H9 (cell line): ENCODE results near the gene TUBGCP5. TPM values are rescaled to one million over a fixed set of nuclear protein-coding genes. Genes with fewer than 3 reads are reported as not detected.

ENCODE experiments used
- DNase-seq: peaks from one replicate; pipeline ENCODE4 v3.0.0-alpha.2; 2017
- H2AFZ ChIP-seq: one replicate; pipeline ENCODE4 v1.6.1; 2013; ENCODE audit warnings: mild to moderate bottlenecking, low read length, control low read depth, moderate library complexity
- H2AK5ac ChIP-seq: 2 replicates; pipeline ENCODE4 v1.6.1; 2013; ENCODE audit warnings: low read length, control low read depth, mixed read lengths; ENCODE audit not compliant: insufficient read length
- H2BK120ac ChIP-seq: one replicate; pipeline ENCODE4 v1.6.1; 2013; ENCODE audit warnings: low read depth, mild to moderate bottlenecking, low read length, control low read depth, inconsistent platforms; ENCODE audit not compliant: poor library complexity, severe bottlenecking
- H2BK12ac ChIP-seq: 2 replicates; pipeline ENCODE4 v1.6.1; 2013; ENCODE audit warnings: low read length, control low read depth, mixed read lengths, low read depth; ENCODE audit not compliant: insufficient read length
- H2BK15ac ChIP-seq: 2 replicates; pipeline ENCODE4 v1.6.1; 2013; ENCODE audit warnings: low read depth, low read length, control low read depth
- H2BK20ac ChIP-seq: one replicate; pipeline ENCODE4 v1.6.1; 2013; ENCODE audit warnings: low read depth, mild to moderate bottlenecking, low read length, control low read depth, inconsistent platforms; ENCODE audit not compliant: poor library complexity, severe bottlenecking
- H2BK5ac ChIP-seq: 2 replicates; pipeline ENCODE4 v1.6.1; 2013; ENCODE audit warnings: low read length, control low read depth, mixed read lengths; ENCODE audit not compliant: insufficient read length
- H3K14ac ChIP-seq: 2 replicates; pipeline ENCODE4 v1.6.1; 2013; ENCODE audit warnings: low read length, control low read depth; ENCODE audit not compliant: insufficient read depth
- H3K18ac ChIP-seq: 2 replicates; pipeline ENCODE4 v1.6.1; 2013; ENCODE audit warnings: low read depth, mild to moderate bottlenecking, mixed read lengths, low read length, control low read depth; ENCODE audit not compliant: insufficient read length
- H3K23ac ChIP-seq: 2 replicates; pipeline ENCODE4 v1.6.1; 2013; ENCODE audit warnings: low read length, control low read depth, mixed read lengths, low read depth; ENCODE audit not compliant: insufficient read length
- H3K23me2 ChIP-seq: 2 replicates; pipeline ENCODE4 v1.6.1; 2013; ENCODE audit warnings: low read depth, mild to moderate bottlenecking, mixed read lengths, low read length, control low read depth; ENCODE audit not compliant: insufficient read length, poor library complexity, severe bottlenecking
- H3K27ac ChIP-seq: 2 replicates; pipeline ENCODE4 v1.5.1; 2013; ENCODE audit warnings: low read length, control low read depth, mixed read lengths, low read depth; ENCODE audit not compliant: insufficient read length
- H3K27me3 ChIP-seq: 2 replicates; pipeline ENCODE4 v1.6.1; 2013; ENCODE audit warnings: low read length, control low read depth, inconsistent platforms; ENCODE audit not compliant: insufficient read depth
- H3K4ac ChIP-seq: 2 replicates; pipeline ENCODE4 v1.6.1; 2013; ENCODE audit warnings: low read depth, mild to moderate bottlenecking, control low read depth, inconsistent platforms, low read length, moderate library complexity
- H3K4me1 ChIP-seq: 2 replicates; pipeline ENCODE4 v1.6.1; 2013; ENCODE audit warnings: low read length, control low read depth, inconsistent platforms; ENCODE audit not compliant: insufficient read depth
- H3K4me2 ChIP-seq: 2 replicates; pipeline ENCODE4 v1.6.1; 2013; ENCODE audit warnings: low read length, control low read depth, mixed read lengths; ENCODE audit not compliant: insufficient read length, insufficient read depth
- H3K56ac ChIP-seq: 2 replicates; pipeline ENCODE4 v1.6.1; 2013; ENCODE audit warnings: low read depth, mild to moderate bottlenecking, mixed read lengths, low read length, control low read depth; ENCODE audit not compliant: insufficient read length
- H3K79me1 ChIP-seq: 2 replicates; pipeline ENCODE4 v1.6.1; 2013; ENCODE audit warnings: low read depth, mild to moderate bottlenecking, moderate library complexity, low read length, control low read depth, inconsistent platforms; ENCODE audit not compliant: insufficient read depth, poor library complexity, severe bottlenecking
- H3K79me2 ChIP-seq: 2 replicates; pipeline ENCODE4 v1.6.1; 2013; ENCODE audit warnings: low read length, control low read depth, inconsistent platforms; ENCODE audit not compliant: insufficient read depth
- H3K9ac ChIP-seq: 2 replicates; pipeline ENCODE4 v1.6.1; 2013; ENCODE audit warnings: low read length, control low read depth, mixed read lengths; ENCODE audit not compliant: insufficient read length; ENCODE audit errors: extremely low read depth
- H3K9me3 ChIP-seq: one replicate; pipeline ENCODE4 v1.6.1; 2013; ENCODE audit warnings: low read depth, low read length, inconsistent platforms; ENCODE audit not compliant: control insufficient read depth
- H3T11ph ChIP-seq: one replicate; pipeline ENCODE4 v1.6.1; 2013; ENCODE audit warnings: mild to moderate bottlenecking, low read length, control low read depth, inconsistent platforms
- H4K20me1 ChIP-seq: one replicate; pipeline ENCODE4 v1.6.1; 2013; ENCODE audit not compliant: control insufficient read depth, insufficient read length, insufficient read depth
- H4K5ac ChIP-seq: 2 replicates; pipeline ENCODE4 v1.6.1; 2013; ENCODE audit warnings: low read depth, mild to moderate bottlenecking, mixed read lengths, low read length, control low read depth; ENCODE audit not compliant: insufficient read length
- H4K8ac ChIP-seq: replicated peaks from 2 replicates; pipeline ENCODE4 v1.6.1; 2013; ENCODE audit warnings: low read length, control low read depth, mixed read lengths, low read depth; ENCODE audit not compliant: insufficient read length
- H4K91ac ChIP-seq: 2 replicates; pipeline ENCODE4 v1.6.1; 2013; ENCODE audit warnings: low read depth, mild to moderate bottlenecking, moderate library complexity, mixed read lengths, low read length, control low read depth; ENCODE audit not compliant: insufficient read length
- H3K27ac Mint-ChIP-seq, 3 experiments: 2 replicates in 2 of 3; 3 replicates in 1 of 3; pipeline ENCODE4 v1.8.0; 2020 to 2021; ENCODE audit warnings: mixed read lengths in 3 of 3, mild to moderate bottlenecking in 1 of 3, moderate library complexity in 1 of 3
- H3K27me3 Mint-ChIP-seq: 2 replicates; pipeline ENCODE4 v1.8.0; 2021; ENCODE audit warnings: low read depth, mild to moderate bottlenecking, moderate library complexity, mixed read lengths
- H3K36me3 Mint-ChIP-seq, 3 experiments: 2 replicates in 2 of 3; 3 replicates in 1 of 3; pipeline ENCODE4 v1.8.0; 2020 to 2021; ENCODE audit warnings: low read depth in 3 of 3, mixed read lengths in 3 of 3; ENCODE audit not compliant: insufficient read depth in 1 of 3
- H3K4me1 Mint-ChIP-seq, 2 experiments: 2 replicates each; pipeline ENCODE4 v1.8.0; 2020; ENCODE audit warnings: mixed read lengths in 2 of 2
- H3K4me3 Mint-ChIP-seq, 2 experiments: 2 replicates in 1 of 2; 3 replicates in 1 of 2; pipeline ENCODE4 v1.8.0; 2020 to 2021; ENCODE audit warnings: mild to moderate bottlenecking in 2 of 2, mixed read lengths in 2 of 2, moderate library complexity in 1 of 2
- H3K9me3 Mint-ChIP-seq, 2 experiments: 2 replicates in 1 of 2; 3 replicates in 1 of 2; pipeline ENCODE4 v1.8.0; 2020; ENCODE audit warnings: mild to moderate bottlenecking in 2 of 2, mixed read lengths in 2 of 2, moderate library complexity in 1 of 2
- WGBS: extraction: QIAGEN DNeasy Blood & Tissue Kit; methylation state at CpG from one replicate; pipeline ENCODE4 v1.1.7; 2013; ENCODE audit warnings: missing lambda C conversion rate, low lambda C conversion rate, mixed read lengths; ENCODE audit not compliant: insufficient read length; ENCODE audit errors: extremely low coverage; 5-methylcytosine and 5-hydroxymethylcytosine counted together
- total RNA-seq: library from RNA; stranded (reverse); gene quantifications from 2 replicates; pipeline ENCODE4 v1.2.1, GENCODE V29; 2021
- TF ChIP-seq, protein P1 (sequence below): fragments of 200-600 bp; sonication (generic); conservative IDR thresholded peaks from 3 replicates; pipeline ENCODE4 v1.8.0; 2021; ENCODE audit warnings: antibody characterized with exemption, mild to moderate bottlenecking

Gene TUBGCP5
- total RNA-seq, 1 experiment from 2014 or later: 15.3 TPM

GRCh38 chr15:23074684-23075083, 35.3 kb upstream of the TUBGCP5 start:
- Histone ChIP-seq H2BK120ac (no peak overlapping the region), H3K9ac (no peak overlapping the region), H3K4ac (no peak overlapping the region), H3K27ac (no peak overlapping the region), H2BK15ac (no peak overlapping the region), H2BK5ac (no peak overlapping the region), H2AFZ (no peak overlapping the region), H3T11ph (no peak overlapping the region), H2AK5ac (no peak overlapping the region), H3K79me2 (no peaks in the 10 kb centered on the region), H3K27me3 (no peaks in the 10 kb centered on the region), H3K23me2 (no peaks in the 10 kb centered on the region), H4K5ac (no peak overlapping the region), H3K18ac (no peak overlapping the region), H2BK20ac (no peak overlapping the region), H4K20me1 (no peaks in the 10 kb centered on the region), H3K14ac (no peak overlapping the region), H4K91ac (no peak overlapping the region), H3K4me1 (no peaks in the 10 kb centered on the region), H3K4me2 (no peak overlapping the region), H4K8ac (no peak overlapping the region), H3K9me3 (peaks cover 6% of the 10 kb centered on the region), H3K23ac (no peak overlapping the region), H3K79me1 (no peaks in the 10 kb centered on the region), H2BK12ac (no peak overlapping the region), H3K56ac (no peak overlapping the region)
- Mint-ChIP-seq H3K36me3 (no peaks in the 10 kb centered on the region; a peak in 1 of 7 replicates), H3K27ac (no peak overlapping the region), H3K9me3 (peaks cover 46 to 53% of the 10 kb centered on the region in 2 experiments), H3K4me1 (0 out of 4 replicates have a peak, but pooled peaks cover 0 to 2% of the 10 kb centered on the region in 2 experiments), H3K27me3 (peaks cover 1% of the 10 kb centered on the region; the same call in 1 of the 2 replicates), H3K4me3 (no peak overlapping the region)
- TF ChIP-seq, protein P1, sequence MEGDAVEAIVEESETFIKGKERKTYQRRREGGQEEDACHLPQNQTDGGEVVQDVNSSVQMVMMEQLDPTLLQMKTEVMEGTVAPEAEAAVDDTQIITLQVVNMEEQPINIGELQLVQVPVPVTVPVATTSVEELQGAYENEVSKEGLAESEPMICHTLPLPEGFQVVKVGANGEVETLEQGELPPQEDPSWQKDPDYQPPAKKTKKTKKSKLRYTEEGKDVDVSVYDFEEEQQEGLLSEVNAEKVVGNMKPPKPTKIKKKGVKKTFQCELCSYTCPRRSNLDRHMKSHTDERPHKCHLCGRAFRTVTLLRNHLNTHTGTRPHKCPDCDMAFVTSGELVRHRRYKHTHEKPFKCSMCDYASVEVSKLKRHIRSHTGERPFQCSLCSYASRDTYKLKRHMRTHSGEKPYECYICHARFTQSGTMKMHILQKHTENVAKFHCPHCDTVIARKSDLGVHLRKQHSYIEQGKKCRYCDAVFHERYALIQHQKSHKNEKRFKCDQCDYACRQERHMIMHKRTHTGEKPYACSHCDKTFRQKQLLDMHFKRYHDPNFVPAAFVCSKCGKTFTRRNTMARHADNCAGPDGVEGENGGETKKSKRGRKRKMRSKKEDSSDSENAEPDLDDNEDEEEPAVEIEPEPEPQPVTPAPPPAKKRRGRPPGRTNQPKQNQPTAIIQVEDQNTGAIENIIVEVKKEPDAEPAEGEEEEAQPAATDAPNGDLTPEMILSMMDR: no peak
- WGBS: no CpG with 5 or more reads among the region's 1 CpG
- DNase-seq: no peak
